Omental fat pad (tissue), 4 donors: ENCODE results near the gene NCAPD2. TPM values are rescaled to one million over a fixed set of nuclear protein-coding genes. Genes with fewer than 3 reads are reported as not detected.
"Not testable (repeated sequence)": the region's sequence is repeated elsewhere in the genome, so short reads cannot be mapped to it uniquely, and the experiment has no call there.

Source experiments
- ATAC-seq: fragments of 150-250 bp; one replicate; pipeline ENCODE4 v1.9.1; 2016; ENCODE audit warnings: mild to moderate bottlenecking, moderate library complexity; ENCODE audit not compliant: low FRiP score
- DNase-seq: peaks from one replicate; pipeline ENCODE4 v3.0.0-alpha.2; 2019; ENCODE audit warnings: low spot score
- total RNA-seq, 4 donors: library from RNA; depleted of rRNA; stranded (reverse); fragments of >200 nt; gene quantifications; one replicate each; pipeline ENCODE4 v1.1.0, GENCODE V29; 2016
- TF ChIP-seq, protein P1 (sequence below), 3 donors: fragments of 450-650 bp; IDR thresholded peaks; one replicate each; pipeline ENCODE4 v1.5.1; 2016 to 2017; ENCODE audit warnings: antibody characterized with exemption in 3 of 3, mild to moderate bottlenecking in 3 of 3, moderate library complexity in 2 of 3

Gene NCAPD2
- total RNA-seq, 4 donors from 2014 or later: 10.6 to 36.3 (median 20.7) TPM

- TF ChIP-seq, protein P1, sequence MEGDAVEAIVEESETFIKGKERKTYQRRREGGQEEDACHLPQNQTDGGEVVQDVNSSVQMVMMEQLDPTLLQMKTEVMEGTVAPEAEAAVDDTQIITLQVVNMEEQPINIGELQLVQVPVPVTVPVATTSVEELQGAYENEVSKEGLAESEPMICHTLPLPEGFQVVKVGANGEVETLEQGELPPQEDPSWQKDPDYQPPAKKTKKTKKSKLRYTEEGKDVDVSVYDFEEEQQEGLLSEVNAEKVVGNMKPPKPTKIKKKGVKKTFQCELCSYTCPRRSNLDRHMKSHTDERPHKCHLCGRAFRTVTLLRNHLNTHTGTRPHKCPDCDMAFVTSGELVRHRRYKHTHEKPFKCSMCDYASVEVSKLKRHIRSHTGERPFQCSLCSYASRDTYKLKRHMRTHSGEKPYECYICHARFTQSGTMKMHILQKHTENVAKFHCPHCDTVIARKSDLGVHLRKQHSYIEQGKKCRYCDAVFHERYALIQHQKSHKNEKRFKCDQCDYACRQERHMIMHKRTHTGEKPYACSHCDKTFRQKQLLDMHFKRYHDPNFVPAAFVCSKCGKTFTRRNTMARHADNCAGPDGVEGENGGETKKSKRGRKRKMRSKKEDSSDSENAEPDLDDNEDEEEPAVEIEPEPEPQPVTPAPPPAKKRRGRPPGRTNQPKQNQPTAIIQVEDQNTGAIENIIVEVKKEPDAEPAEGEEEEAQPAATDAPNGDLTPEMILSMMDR (IDR thresholded peaks at IDR 0.05): no peak
- ATAC-seq (no peak), DNase-seq (no peak)
These were observed 42.3 kb downstream of the NCAPD2 start for GRCh38 chr12:6535960-6536847.

GRCh38 chr12:6536894-6537579, 43.1 kb downstream of the NCAPD2 start:
- TF ChIP-seq, protein P1 (IDR thresholded peaks at IDR 0.05): no peak
- DNase-seq: no peak
- no peak for ATAC-seq

- not testable (repeated sequence) for ATAC-seq, DNase-seq
- TF ChIP-seq, protein P1 (IDR thresholded peaks at IDR 0.05): peak in 1 of 3 donors; percentile 17
These were observed 43.9 kb downstream of the NCAPD2 start for GRCh38 chr12:6537580-6538419.

DNA sequence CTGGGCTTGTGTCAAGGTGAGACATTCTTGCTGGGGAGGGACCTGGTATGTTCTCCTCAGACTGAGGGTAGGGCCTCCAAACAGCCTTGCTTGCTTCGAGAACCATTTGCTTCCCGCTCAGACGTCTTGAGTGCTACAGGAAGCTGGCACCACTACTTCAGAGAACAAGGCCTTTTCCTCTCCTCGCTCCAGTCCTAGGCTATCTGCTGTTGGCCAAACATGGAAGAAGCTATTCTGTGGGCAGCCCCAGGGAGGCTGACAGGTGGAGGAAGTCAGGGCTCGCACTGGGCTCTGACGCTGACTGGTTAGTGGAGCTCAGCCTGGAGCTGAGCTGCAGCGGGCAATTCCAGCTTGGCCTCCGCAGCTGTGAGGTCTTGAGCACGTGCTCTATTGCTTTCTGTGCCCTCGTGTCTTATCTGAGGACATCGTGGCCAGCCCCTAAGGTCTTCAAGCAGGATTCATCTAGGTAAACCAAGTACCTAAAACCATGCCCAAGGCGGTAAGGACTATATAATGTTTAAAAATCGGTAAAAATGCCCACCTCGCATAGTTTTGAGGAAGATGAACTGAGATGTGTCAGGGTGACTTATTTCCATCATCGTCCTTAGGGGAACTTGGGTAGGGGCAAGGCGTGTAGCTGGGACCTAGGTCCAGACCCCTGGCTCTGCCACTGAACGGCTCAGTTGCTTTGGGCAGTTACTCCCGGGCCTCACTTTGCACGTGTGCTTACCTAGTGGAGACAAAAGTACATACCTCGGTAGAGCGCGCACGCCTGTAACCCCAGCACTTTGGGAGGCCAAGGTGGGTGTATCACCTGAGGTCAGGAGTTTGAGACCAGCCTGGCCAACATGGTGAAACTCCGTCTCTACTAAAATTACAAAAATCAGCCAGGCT, 44.8 kb downstream of the NCAPD2 start:
- no peak for DNase-seq
- no peak for ATAC-seq
- TF ChIP-seq, protein P1 (IDR thresholded peaks at IDR 0.05): no peak

DNA sequence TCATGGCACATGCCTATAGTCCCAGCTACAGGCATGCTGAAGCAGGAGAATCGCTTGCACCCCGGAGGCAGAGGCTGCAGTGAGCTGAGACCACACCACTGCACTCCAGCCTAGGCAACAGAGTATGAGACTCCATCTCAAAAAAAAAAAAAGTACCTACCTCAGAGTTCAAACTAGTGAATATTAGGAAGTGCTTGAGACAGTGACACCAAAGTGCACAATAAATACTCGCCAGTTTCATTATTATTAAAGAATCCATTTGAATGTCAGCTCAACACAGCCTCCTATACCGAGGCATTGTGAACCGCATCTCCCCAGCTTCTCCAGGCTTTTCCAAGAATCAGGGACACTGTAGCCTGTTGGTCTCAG, 45.4 kb downstream of the NCAPD2 start:
- ATAC-seq (no peak), DNase-seq (no peak)
- TF ChIP-seq, protein P1 (IDR thresholded peaks at IDR 0.05): no peak

DNA sequence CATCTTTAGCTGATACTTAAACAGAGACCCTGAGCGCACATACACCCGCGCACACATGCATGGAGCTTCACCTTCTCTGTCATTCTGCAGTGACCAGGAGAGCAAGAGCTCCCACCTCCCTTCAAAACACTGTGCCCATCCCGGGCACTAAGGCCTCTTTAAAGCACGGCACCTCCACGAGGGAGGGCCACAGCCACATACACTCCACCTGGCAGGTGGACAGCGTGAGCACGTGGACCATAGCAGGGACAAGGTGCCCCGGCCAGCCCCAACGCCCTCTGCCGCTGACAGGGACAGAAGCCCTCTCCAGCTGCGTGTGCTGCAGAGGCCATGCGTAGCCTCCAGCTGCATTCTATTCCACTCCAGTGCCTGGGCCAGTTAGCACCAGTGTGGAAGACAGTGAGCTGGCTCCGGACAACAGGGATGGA, 45.8 kb downstream of the NCAPD2 start:
- ATAC-seq (no peak), DNase-seq (no peak)

More for the DNA sequence above, 45.8 kb downstream of the NCAPD2 start:
- TF ChIP-seq, protein P1 (IDR thresholded peaks at IDR 0.05): no peak
